HL-60 (cell line): ENCODE results near the gene DAB2IP.

Experiments used
- GABPA ChIP-seq: IDR thresholded peaks from 2 replicates; pipeline ENCODE4 v1.6.1; 2012; ENCODE audit warnings: low read depth
- POLR2AphosphoS5 ChIP-seq: IDR thresholded peaks from 2 replicates; pipeline ENCODE4 v1.6.1; 2012; ENCODE audit warnings: low read depth
- TF ChIP-seq, protein P1 (sequence below): IDR thresholded peaks from 2 replicates; pipeline ENCODE4 v1.6.1; 2012; ENCODE audit warnings: low read depth; ENCODE audit not compliant: insufficient replicate concordance
- TF ChIP-seq, protein P2 (sequence below): IDR thresholded peaks from one replicate; pipeline ENCODE4 v1.5.1; 2011; ENCODE audit warnings: low read length, control low read depth, inconsistent platforms; ENCODE audit not compliant: insufficient read depth

DNA sequence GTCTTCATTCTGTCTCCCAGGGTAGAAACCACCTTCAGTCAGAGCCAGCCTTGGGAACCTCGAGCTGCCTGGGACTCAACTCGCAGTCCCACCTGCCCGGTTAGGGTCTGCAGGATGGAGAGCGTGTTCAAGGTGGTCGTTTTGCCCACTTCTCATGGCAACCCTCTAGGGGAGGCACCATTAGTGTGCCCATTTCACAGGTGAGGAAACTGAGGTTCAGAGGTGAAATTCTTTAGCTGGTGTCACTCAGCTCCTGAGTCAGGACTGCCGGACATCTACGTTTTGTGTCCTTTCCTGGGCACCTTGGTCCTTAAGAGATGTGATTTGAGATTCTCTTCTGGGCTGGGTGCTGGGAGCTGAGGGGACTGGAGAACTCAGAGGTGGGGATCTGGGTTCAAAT lies 30.0 kb downstream of the DAB2IP start:
- TF ChIP-seq, protein P1, sequence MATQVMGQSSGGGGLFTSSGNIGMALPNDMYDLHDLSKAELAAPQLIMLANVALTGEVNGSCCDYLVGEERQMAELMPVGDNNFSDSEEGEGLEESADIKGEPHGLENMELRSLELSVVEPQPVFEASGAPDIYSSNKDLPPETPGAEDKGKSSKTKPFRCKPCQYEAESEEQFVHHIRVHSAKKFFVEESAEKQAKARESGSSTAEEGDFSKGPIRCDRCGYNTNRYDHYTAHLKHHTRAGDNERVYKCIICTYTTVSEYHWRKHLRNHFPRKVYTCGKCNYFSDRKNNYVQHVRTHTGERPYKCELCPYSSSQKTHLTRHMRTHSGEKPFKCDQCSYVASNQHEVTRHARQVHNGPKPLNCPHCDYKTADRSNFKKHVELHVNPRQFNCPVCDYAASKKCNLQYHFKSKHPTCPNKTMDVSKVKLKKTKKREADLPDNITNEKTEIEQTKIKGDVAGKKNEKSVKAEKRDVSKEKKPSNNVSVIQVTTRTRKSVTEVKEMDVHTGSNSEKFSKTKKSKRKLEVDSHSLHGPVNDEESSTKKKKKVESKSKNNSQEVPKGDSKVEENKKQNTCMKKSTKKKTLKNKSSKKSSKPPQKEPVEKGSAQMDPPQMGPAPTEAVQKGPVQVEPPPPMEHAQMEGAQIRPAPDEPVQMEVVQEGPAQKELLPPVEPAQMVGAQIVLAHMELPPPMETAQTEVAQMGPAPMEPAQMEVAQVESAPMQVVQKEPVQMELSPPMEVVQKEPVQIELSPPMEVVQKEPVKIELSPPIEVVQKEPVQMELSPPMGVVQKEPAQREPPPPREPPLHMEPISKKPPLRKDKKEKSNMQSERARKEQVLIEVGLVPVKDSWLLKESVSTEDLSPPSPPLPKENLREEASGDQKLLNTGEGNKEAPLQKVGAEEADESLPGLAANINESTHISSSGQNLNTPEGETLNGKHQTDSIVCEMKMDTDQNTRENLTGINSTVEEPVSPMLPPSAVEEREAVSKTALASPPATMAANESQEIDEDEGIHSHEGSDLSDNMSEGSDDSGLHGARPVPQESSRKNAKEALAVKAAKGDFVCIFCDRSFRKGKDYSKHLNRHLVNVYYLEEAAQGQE = no peak
- TF ChIP-seq, protein P2, sequence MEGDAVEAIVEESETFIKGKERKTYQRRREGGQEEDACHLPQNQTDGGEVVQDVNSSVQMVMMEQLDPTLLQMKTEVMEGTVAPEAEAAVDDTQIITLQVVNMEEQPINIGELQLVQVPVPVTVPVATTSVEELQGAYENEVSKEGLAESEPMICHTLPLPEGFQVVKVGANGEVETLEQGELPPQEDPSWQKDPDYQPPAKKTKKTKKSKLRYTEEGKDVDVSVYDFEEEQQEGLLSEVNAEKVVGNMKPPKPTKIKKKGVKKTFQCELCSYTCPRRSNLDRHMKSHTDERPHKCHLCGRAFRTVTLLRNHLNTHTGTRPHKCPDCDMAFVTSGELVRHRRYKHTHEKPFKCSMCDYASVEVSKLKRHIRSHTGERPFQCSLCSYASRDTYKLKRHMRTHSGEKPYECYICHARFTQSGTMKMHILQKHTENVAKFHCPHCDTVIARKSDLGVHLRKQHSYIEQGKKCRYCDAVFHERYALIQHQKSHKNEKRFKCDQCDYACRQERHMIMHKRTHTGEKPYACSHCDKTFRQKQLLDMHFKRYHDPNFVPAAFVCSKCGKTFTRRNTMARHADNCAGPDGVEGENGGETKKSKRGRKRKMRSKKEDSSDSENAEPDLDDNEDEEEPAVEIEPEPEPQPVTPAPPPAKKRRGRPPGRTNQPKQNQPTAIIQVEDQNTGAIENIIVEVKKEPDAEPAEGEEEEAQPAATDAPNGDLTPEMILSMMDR = no peak
- TF ChIP-seq GABPA (no peak), POLR2AphosphoS5 (no peak)
